Activated CD4-positive, CD25-positive, alpha-beta regulatory T cell treated with anti-CD3 and anti-CD28 coated beads, Interleukin-2, amount 50 U/mL, for 24 hours (primary cell): ENCODE data around the gene MEF2C.
"Not testable (repeated sequence)": the region's sequence is repeated elsewhere in the genome, so short reads cannot be mapped to it uniquely, and the experiment has no call there.

Experiments
- ATAC-seq, 2 donors: fragments of 150-1000 bp; cut with Tn5 transposase; one replicate each; pipeline ENCODE4 v1.10.0; 2021; ENCODE audit warnings: mild to moderate bottlenecking in 1 of 2, moderate library complexity in 1 of 2

The MEF2C gene

GRCh38 chr5:88883059-88883835, at the start of gene MEF2C:
Gene MEF2C (minus strand): TSS chr5:88883184. CDS start chr5:88823788, 59,396 bp downstream.
- peak; percentile 39 to 53 for ATAC-seq

DNA sequence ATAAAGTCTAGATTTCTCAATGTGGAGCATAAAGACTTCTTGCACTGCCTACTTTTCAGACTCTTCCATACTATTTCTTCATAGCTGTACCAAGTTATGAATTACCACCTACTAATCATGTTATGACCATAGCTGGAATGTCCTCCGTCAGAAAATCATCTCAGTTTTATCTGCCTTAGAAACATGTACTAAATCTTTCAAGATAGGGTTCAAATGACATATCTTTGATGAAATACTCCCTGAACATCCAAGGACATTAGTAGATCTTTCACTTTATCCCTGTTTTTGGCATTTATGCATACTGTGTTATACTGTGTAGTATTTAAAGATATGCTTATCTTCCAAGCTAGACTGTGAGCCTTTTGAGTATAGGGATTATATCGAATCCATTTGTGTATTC, 49.6 kb upstream of the MEF2C start:
- no peak for ATAC-seq

- no peak for ATAC-seq
Measured at GRCh38 chr5:88930335-88930734, 47.4 kb upstream of the MEF2C start.

GRCh38 chr5:88929385-88929784, 46.4 kb upstream of the MEF2C start:
- ATAC-seq, result no peak

GRCh38 chr5:88926774-88927173, 43.8 kb upstream of the MEF2C start:
- no peak for ATAC-seq

GRCh38 chr5:88925692-88926490, 42.9 kb upstream of the MEF2C start:
- ATAC-seq, result no peak

DNA sequence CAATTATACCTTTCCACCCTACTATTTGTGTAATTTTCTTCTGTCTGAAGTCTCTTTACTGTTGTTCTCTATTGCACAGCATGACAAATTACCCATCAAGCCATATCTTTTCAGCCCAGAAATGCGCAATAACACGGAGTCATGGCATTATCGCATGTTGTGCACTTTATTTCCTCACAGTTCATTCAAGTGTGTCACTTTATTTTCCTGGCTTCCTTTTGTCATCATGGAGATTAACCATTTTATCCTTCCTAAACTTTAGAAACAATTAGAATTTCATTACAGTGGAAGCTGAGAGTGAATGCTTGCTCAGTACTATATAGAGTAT, 41.3 kb upstream of the MEF2C start:
- ATAC-seq, result no peak

GRCh38 chr5:88923623-88924329, 40.8 kb upstream of the MEF2C start:
- ATAC-seq, result no peak

- ATAC-seq, result not testable (repeated sequence)
Measured at GRCh38 chr5:88912743-88913142, 29.8 kb upstream of the MEF2C start.

DNA sequence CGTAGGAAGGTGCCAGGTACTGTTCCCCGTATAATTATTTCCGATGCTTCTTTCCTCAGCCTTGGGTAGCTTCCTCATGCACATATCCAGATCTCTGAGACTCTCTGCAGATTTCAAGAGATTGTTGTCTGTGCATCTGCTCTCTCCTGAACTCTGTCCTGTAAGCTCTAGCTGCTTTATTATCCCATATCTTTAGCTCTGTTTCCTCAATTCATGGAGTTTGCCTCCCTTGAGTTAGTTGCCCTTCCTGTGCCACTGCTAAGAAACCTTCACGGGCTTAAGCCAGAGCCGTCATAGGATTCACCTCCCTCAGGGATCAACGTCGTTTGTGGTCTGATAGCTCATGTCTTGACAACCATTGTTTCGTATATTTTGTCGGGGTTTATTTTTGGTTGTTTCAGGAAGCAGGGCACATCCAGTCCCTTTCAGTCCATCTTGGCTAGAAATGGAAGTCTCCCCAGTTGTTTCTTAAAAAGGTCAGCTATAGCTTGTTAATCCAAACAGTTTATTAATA, 28.1 kb upstream of the MEF2C start:
- not testable (repeated sequence) for ATAC-seq

DNA sequence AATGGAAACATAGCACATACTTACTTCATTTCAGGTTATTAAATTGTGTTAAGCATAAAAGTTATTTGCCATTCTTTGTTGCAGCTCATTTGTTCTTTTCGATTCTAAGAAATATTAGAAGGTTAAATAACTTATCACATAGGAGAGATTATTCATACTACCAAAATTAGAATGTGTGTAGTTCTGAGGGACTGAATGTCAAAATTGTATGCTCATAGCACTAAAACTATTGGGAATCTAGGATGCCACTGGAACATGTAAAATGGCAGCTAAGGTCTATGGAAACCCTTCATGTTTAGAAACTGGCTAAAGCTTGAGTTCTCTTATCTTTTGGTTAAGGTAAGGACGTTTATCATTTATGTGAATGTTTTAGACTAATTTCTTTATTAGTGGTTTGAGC, 21.5 kb upstream of the MEF2C start:
- not testable (repeated sequence) for ATAC-seq

DNA sequence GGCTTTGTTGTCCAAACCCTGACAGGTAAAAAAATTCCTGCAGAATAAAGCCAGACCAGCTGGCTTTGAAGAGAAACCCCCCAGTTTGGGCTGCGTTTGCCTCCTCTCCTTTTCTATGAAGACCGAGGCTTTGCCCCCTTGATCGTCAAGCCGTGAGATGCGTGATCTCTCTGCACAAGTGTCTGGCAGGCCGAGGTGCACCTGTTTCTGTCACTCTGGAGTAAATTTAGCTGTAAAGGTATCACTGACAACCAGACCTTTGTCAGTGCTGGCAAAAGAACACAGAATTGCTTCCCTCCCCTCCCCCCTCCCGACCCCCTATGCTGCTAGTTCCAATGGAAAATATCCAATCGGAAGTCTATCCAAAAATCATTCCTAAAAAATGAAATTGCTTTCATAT, 21.0 kb upstream of the MEF2C start:
- not testable (repeated sequence) for ATAC-seq

GRCh38 chr5:88901077-88901476, 18.1 kb upstream of the MEF2C start:
- not testable (repeated sequence) for ATAC-seq

DNA sequence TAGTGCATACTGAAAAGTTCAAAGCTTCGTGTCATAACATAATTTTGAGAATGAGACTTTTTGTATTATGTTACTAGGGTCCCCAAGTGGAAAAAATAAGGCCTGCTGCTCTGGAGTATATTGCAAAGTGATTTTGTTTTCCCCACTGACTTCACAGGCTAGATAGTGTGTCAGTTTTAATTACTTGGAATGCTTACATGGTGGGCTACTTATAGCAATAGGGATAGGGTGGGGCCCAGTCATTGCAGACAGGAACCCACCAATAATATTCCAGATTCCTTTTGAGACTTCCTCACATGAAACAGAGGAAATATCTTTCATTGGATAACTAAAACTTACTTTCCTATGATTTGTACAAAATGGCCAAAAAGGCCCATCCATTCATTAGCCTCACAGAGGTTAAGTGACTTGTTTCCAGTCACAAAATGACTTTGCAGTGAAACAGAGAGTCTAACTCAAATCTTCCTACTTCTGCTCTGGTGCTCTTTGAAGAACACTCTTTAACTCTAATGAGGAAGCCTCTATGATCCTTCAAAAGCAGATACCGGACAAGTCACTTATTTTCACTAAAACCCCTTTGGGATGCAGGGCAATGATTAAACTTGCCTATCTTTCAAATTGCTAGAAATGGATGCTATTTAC, 16.2 kb upstream of the MEF2C start:
- ATAC-seq, result no peak

DNA sequence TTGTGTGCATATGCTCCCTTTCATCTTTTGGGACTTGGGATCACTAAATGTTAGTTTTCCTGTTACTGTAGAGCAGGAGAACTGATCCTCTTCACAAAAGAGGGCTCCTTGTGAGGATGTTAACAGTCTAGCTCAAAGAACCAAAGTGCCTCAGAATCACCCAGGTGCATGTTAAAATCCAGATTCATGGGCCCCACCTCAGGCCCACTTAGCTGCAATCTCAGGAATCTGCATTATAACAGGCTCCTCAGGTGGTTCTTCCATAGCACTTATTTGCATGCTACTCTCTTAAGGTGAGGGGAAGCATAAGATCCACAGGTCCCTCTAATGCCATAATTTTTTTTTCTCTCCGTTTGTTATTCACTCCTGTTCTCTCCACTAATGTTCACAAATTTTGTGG, 14.8 kb upstream of the MEF2C start:
- no peak for ATAC-seq

DNA sequence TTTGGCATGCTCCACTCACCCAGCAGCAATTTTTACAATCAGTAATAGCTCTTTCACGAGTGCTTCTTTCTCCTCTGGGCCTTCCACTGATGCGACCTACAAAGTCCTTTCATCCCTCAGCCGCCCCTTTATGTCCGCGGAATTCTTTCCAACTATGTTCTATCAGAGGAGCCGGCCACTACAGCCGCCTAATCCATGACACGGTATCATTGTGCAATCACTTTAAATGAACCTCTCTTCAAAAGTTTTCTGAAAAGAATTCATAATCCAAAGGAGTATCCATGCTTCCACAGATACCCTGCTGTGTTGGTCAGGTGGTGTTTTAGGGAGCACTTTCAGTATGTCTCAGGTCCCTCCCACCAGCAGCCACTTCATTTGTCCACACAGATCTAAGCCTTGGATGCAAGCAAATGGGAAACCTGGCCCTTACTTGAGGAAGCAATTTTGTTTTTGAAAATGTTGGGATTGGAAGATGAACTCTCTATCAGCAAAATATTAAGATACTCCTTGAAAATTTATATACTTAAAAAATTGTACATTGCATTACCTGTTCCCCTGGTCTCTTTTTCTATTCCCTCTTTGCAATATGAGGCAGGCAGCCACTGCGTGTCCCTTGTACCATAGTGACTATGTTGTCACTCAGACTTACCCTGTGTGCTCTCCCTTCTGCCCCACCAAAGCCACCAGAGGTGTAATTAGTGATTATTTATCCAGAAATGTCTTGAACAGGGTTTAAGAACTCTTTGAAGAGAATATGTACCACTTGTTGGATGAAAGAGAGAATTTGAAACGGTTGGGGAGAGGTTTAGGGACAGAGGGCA, 12.9 kb upstream of the MEF2C start:
- ATAC-seq, result no peak

DNA sequence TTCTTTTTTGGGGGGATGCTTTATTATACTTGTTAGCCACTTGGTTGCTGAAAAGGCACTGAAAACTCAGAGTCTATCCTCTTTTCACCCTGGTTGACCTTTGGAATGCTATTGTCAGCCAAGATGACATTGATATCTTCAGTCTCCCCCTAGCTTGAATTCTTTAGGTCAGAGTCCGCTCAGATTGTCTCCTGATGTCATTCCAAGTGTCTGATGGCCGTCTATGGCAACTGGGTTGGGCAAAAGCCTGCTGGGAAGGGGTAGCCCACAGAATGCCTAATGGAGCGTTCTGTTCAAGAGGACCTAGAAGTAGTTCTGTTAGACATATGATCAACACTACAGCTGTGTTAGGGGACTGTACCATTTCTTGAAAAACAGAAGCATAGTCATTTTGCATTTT, 9.7 kb upstream of the MEF2C start:
- no peak for ATAC-seq

DNA sequence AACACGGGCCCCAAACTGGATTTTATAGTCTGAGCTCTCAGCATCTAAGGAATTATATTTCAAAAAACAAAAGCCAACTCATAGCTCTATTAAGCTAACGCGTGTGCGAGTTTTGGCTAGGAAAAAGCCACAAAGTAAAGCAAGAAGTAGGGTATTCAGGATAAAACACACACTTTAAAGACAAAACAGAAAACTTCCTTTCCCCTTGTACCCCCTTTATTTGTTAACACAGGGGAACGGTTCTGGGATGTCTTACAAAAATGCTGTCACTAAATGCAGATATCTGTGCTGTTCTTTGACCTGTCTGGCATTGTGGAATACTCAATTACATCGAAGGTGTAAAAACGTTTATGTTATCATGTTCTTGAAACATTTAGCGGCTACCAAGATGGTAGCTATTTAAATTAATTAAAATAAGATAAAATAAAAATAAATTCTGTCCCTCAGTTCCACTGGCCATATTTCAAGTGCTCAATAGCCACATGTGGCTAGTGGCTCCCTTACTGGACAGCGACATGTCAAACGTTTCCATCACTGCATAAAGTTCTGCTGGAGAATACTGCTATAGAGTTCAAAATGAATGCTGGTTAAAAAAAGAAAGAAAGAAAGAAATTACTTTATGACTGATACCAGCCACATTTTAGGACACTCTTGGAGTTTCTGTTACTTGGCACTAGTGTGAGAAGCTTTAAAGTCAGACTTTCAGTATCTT, 7.2 kb upstream of the MEF2C start:
- ATAC-seq, result no peak

- peak; percentile 17 to 25 for ATAC-seq
Measured at GRCh38 chr5:88889189-88890069, 6.4 kb upstream of the MEF2C start.

GRCh38 chr5:88888848-88889188, 5.8 kb upstream of the MEF2C start:
- ATAC-seq, result no peak
